RWPE1 (cell line): ENCODE data around the gene ACTL9.

Source experiments
- CTCF ChIA-PET: fragments of 350-600 bp; sonication (Branson Sonifier 250); formaldehyde crosslinking; extraction: SDS; loops from one replicate; lab custom pipeline; 2021; lab: Yijun Ruan, JAX
- POLR2A ChIA-PET: fragments of 400-600 bp; formaldehyde crosslinking; extraction: SDS; loops from one replicate; lab custom pipeline; 2020; ENCODE audit warnings: antibody characterized with exemption; ENCODE audit not compliant: low non-redundant PET; lab: Yijun Ruan, JAX
- DNase-seq: peaks from one replicate; pipeline ENCODE4 v3.0.0; 2012; ENCODE audit warnings: low spot score
- H3K27ac ChIP-seq: fragments of 450-650 bp; 2 replicates; pipeline ENCODE4 v1.5.1; 2017
- CTCF ChIP-seq: fragments of 450-650 bp; conservative IDR thresholded peaks from 2 replicates; pipeline ENCODE4 v1.5.1; 2017; ENCODE audit warnings: low read depth, mild to moderate bottlenecking

The ACTL9 gene

GRCh38 chr19:8697671-8698432 lies 743 bp downstream of the ACTL9 start:
- DNase-seq = no peak
- H3K27ac ChIP-seq = no peak overlapping the region
- POLR2A ChIA-PET = no interaction called here
- no peak for TF ChIP-seq CTCF
- CTCF ChIA-PET = no interaction called here

GRCh38 chr19:8696993-8697392 lies 1.6 kb downstream of the ACTL9 start:
- CTCF ChIA-PET = no interaction called here
- H3K27ac ChIP-seq = no peak overlapping the region
- no peak for DNase-seq
- POLR2A ChIA-PET = no interaction called here
- TF ChIP-seq CTCF = no peak

- no peak for TF ChIP-seq CTCF
- H3K27ac ChIP-seq = no peak overlapping the region
- POLR2A ChIA-PET = no interaction called here
- CTCF ChIA-PET = no interaction called here
- no peak for DNase-seq
Observed at GRCh38 chr19:8695911-8696310, 2.7 kb downstream of the ACTL9 start.

- TF ChIP-seq CTCF = no peak
- ChIA-PET CTCF (no interaction called here), POLR2A (no interaction called here)
- H3K27ac ChIP-seq = no peak overlapping the region
- no peak for DNase-seq
Observed at GRCh38 chr19:8695501-8695900, 3.1 kb downstream of the ACTL9 start.

GRCh38 chr19:8690753-8691539 lies 7.6 kb downstream of the ACTL9 start:
- no peak overlapping the region for H3K27ac ChIP-seq
- ChIA-PET CTCF (no interaction called here), POLR2A (no interaction called here)
- no peak for DNase-seq
- no peak for TF ChIP-seq CTCF

GRCh38 chr19:8688930-8689329 lies 9.7 kb downstream of the ACTL9 start:
- POLR2A ChIA-PET = no interaction called here
- CTCF ChIA-PET = no interaction called here
- TF ChIP-seq CTCF = no peak
- no peak overlapping the region for H3K27ac ChIP-seq
- DNase-seq = no peak
